Osteoblast (primary cell): ENCODE measurements around the gene SLC37A1. TPM values are rescaled to one million over a fixed set of nuclear protein-coding genes. Genes with fewer than 3 reads are reported as not detected.

Source experiments
- DNase-seq: peaks from one replicate; pipeline ENCODE4 v3.0.0; 2011; ENCODE audit warnings: low spot score, mixed read lengths; ENCODE audit not compliant: insufficient read length; ENCODE audit errors: missing footprints
- H2AFZ ChIP-seq: 2 replicates; pipeline ENCODE4 v1.6.0; 2011; ENCODE audit warnings: mild to moderate bottlenecking, low read length
- H3K27ac ChIP-seq: 2 replicates; pipeline ENCODE4 v1.5.1; 2011; ENCODE audit warnings: mild to moderate bottlenecking, low read depth, low read length, moderate library complexity
- H3K27me3 ChIP-seq: 2 replicates; pipeline ENCODE4 v1.6.0; 2012; ENCODE audit warnings: mild to moderate bottlenecking, control low read depth, inconsistent platforms, low read length, moderate library complexity; ENCODE audit not compliant: insufficient read depth
- H3K36me3 ChIP-seq: 2 replicates; pipeline ENCODE4 v1.5.1; 2011; ENCODE audit warnings: mild to moderate bottlenecking, low read length, control low read depth, moderate library complexity; ENCODE audit not compliant: insufficient read depth
- H3K4me1 ChIP-seq: 2 replicates; pipeline ENCODE4 v1.5.1; 2011; ENCODE audit warnings: mild to moderate bottlenecking, low read length, control low read depth, moderate library complexity; ENCODE audit not compliant: insufficient read depth
- H3K4me2 ChIP-seq: 2 replicates; pipeline ENCODE4 v1.6.0; 2011; ENCODE audit warnings: mild to moderate bottlenecking, low read length; ENCODE audit not compliant: insufficient read depth
- H3K4me3 ChIP-seq: fragments of 200-600 bp; sonication (generic); 3 replicates; pipeline ENCODE4 v1.5.1; 2012; ENCODE audit warnings: mild to moderate bottlenecking, low read length, inconsistent platforms; ENCODE audit not compliant: insufficient read depth
- H3K79me2 ChIP-seq: 2 replicates; pipeline ENCODE4 v1.6.0; 2012; ENCODE audit warnings: mild to moderate bottlenecking, low read length, control low read depth, inconsistent platforms; ENCODE audit not compliant: insufficient read depth
- H3K9me3 ChIP-seq: 2 replicates; pipeline ENCODE4 v1.5.1; 2011; ENCODE audit warnings: low read depth, low read length, control low read depth
- H4K20me1 ChIP-seq: 2 replicates; pipeline ENCODE4 v1.6.0; 2012; ENCODE audit warnings: mild to moderate bottlenecking, low read length, control low read depth; ENCODE audit not compliant: insufficient read depth
- CTCF ChIP-seq: IDR thresholded peaks from 2 replicates; pipeline ENCODE4 v1.5.1; 2011; ENCODE audit warnings: mild to moderate bottlenecking, low read depth, low read length, moderate library complexity; ENCODE audit errors: extremely low read depth
- total RNA-seq: library from RNA; depleted of rRNA; stranded (reverse); fragments of >200 nt; gene quantifications from 2 replicates; pipeline ENCODE4 v1.2.3, GENCODE V29; 2012

Gene SLC37A1
- total RNA-seq, 1 donor, result 6.9 TPM

GRCh38 chr21:42618707-42619102 lies 105.1 kb downstream of the SLC37A1 start:
- no peak overlapping the region for H3K27ac ChIP-seq
- no peak for TF ChIP-seq CTCF
- H4K20me1 ChIP-seq, result no peaks in the 10 kb centered on the region
- H3K4me3 ChIP-seq, result no peak overlapping the region
- H2AFZ ChIP-seq, result no peak overlapping the region
- no peaks in the 10 kb centered on the region for H3K36me3 ChIP-seq
- H3K79me2 ChIP-seq, result no peaks in the 10 kb centered on the region
- no peaks in the 10 kb centered on the region for H3K9me3 ChIP-seq
- H3K27me3 ChIP-seq, result peaks cover 34% of the 10 kb centered on the region
- H3K4me2 ChIP-seq, result no peak overlapping the region
- DNase-seq, result no peak
- H3K4me1 ChIP-seq, result no peaks in the 10 kb centered on the region

- Histone ChIP-seq H2AFZ (no peak overlapping the region), H3K4me1 (no peaks in the 10 kb centered on the region), H3K4me3 (no peak overlapping the region), H3K36me3 (no peaks in the 10 kb centered on the region), H4K20me1 (no peaks in the 10 kb centered on the region), H3K9me3 (no peaks in the 10 kb centered on the region), H3K27ac (no peak overlapping the region), H3K79me2 (no peaks in the 10 kb centered on the region), H3K27me3 (peaks cover 37% of the 10 kb centered on the region), H3K4me2 (no peak overlapping the region)
- TF ChIP-seq CTCF, result no peak
- no peak for DNase-seq
Observed at GRCh38 chr21:42619166-42619565, 105.5 kb downstream of the SLC37A1 start.

GRCh38 chr21:42619841-42620240 lies 106.2 kb downstream of the SLC37A1 start:
- H4K20me1 ChIP-seq, result no peaks in the 10 kb centered on the region
- peaks cover 37% of the 10 kb centered on the region for H3K27me3 ChIP-seq
- H3K27ac ChIP-seq, result no peak overlapping the region
- H3K79me2 ChIP-seq, result no peaks in the 10 kb centered on the region
- H3K4me1 ChIP-seq, result no peaks in the 10 kb centered on the region
- no peak for DNase-seq
- no peak for TF ChIP-seq CTCF
- no peaks in the 10 kb centered on the region for H3K9me3 ChIP-seq
- no peak overlapping the region for H3K4me3 ChIP-seq
- H3K36me3 ChIP-seq, result no peaks in the 10 kb centered on the region
- H3K4me2 ChIP-seq, result no peak overlapping the region
- no peak overlapping the region for H2AFZ ChIP-seq

GRCh38 chr21:42621166-42621818 lies 107.6 kb downstream of the SLC37A1 start:
- no peaks in the 10 kb centered on the region for H3K36me3 ChIP-seq
- no peak for DNase-seq
- H3K27me3 ChIP-seq, result peaks cover 35% of the 10 kb centered on the region
- no peak overlapping the region for H3K4me3 ChIP-seq
- H3K4me2 ChIP-seq, result no peak overlapping the region
- no peaks in the 10 kb centered on the region for H3K79me2 ChIP-seq
- H3K9me3 ChIP-seq, result no peaks in the 10 kb centered on the region
- no peak overlapping the region for H3K27ac ChIP-seq
- no peaks in the 10 kb centered on the region for H3K4me1 ChIP-seq
- TF ChIP-seq CTCF, result no peak
- H4K20me1 ChIP-seq, result no peaks in the 10 kb centered on the region
- H2AFZ ChIP-seq, result no peak overlapping the region
